B cell (primary cell): ENCODE results near the gene STX7. TPM values are rescaled to one million over a fixed set of nuclear protein-coding genes. Genes with fewer than 3 reads are reported as not detected.
A peak's percentile ranks its signal among the peaks of the same experiment; 100 is the strongest.

Experiments used
- ATAC-seq: fragments of 200-7000 bp; cut with Tn5 transposase; one replicate; pipeline ENCODE4 v1.10.0; 2021; ENCODE audit warnings: low read depth, mild to moderate bottlenecking, moderate number of reproducible peaks, moderate library complexity
- CTCF ChIA-PET: fragments of 350-600 bp; sonication (Branson Sonifier 250); formaldehyde crosslinking; loops from one replicate; lab custom pipeline; 2021; ENCODE audit warnings: antibody characterized with exemption, inconsistent platforms; lab: Charles Lee
- POLR2A ChIA-PET: fragments of 350-600 bp; sonication (Branson Sonifier 250); formaldehyde crosslinking; loops from one replicate; lab custom pipeline; 2021; ENCODE audit warnings: antibody characterized with exemption; lab: Charles Lee
- DNase-seq: peaks from one replicate; pipeline ENCODE4 v3.0.0; 2013
- H2AFZ ChIP-seq: 2 replicates; pipeline ENCODE4 v1.6.1; 2012; ENCODE audit warnings: mild to moderate bottlenecking, low read depth, low read length; ENCODE audit not compliant: insufficient read depth, poor library complexity, severe bottlenecking
- H3K27ac ChIP-seq, 2 donors: 1 replicate in 1 of 2; 2 replicates in 1 of 2; pipeline ENCODE4 v1.5.1; 2012 to 2013; ENCODE audit warnings: low read length in 2 of 2, mild to moderate bottlenecking in 2 of 2, moderate library complexity in 1 of 2
- H3K27me3 ChIP-seq, 4 experiments: fragments of 200-600 bp in 1 of 4; sonication (generic) in 1 of 4; replicated peaks in 1 of 4; 1 replicate in 2 of 4; 2 replicates in 2 of 4; pipeline versions ENCODE4 v1.6.1 to v1.7.0; 2013 to 2016; ENCODE audit warnings: low read length in 3 of 4, mild to moderate bottlenecking in 2 of 4, mixed read lengths in 1 of 4, moderate library complexity in 1 of 4; ENCODE audit not compliant: insufficient read depth in 4 of 4, control insufficient read depth in 3 of 4; ENCODE audit errors: control extremely low read depth in 1 of 4
- H3K36me3 ChIP-seq, 2 experiments: replicated peaks in 1 of 2; 1 replicate in 1 of 2; 2 replicates in 1 of 2; pipeline versions ENCODE4 v1.6.1 to v1.7.1; 2013; ENCODE audit warnings: low read length in 1 of 2; ENCODE audit not compliant: insufficient read depth in 2 of 2, control insufficient read depth in 1 of 2; ENCODE audit errors: control extremely low read depth in 1 of 2, extremely low read depth in 1 of 2
- H3K4me1 ChIP-seq, 2 donors: fragments of 200-600 bp in 1 of 2; sonication (generic) in 1 of 2; 1 replicate in 1 of 2; 2 replicates in 1 of 2; pipeline versions ENCODE4 v1.5.1 to v1.6.1; 2013 to 2017; ENCODE audit warnings: low read length in 2 of 2; ENCODE audit not compliant: control insufficient read depth in 2 of 2, insufficient read depth in 2 of 2
- H3K4me2 ChIP-seq: replicated peaks from 2 replicates; pipeline ENCODE3; 2012; ENCODE audit warnings: mild to moderate bottlenecking, low read depth, low read length; ENCODE audit not compliant: poor library complexity, severe bottlenecking
- H3K4me3 ChIP-seq, 5 experiments: fragments of 200-600 bp in 1 of 5; sonication (generic) in 1 of 5; 1 replicate in 3 of 5; 2 replicates in 2 of 5; pipeline versions ENCODE4 v1.5.1 to v1.7.0; 2011 to 2016; ENCODE audit warnings: low read length in 4 of 5, mild to moderate bottlenecking in 4 of 5, low read depth in 2 of 5, control low read depth in 1 of 5, moderate library complexity in 1 of 5; ENCODE audit not compliant: insufficient read depth in 1 of 5; ENCODE audit errors: control extremely low read depth in 1 of 5, extremely low read depth in 1 of 5
- H3K79me2 ChIP-seq: fragments of 200-600 bp; sonication (generic); one replicate; pipeline ENCODE4 v1.6.0; 2016; ENCODE audit warnings: low read length; ENCODE audit not compliant: control insufficient read depth, insufficient read depth
- H3K9ac ChIP-seq: fragments of 200-600 bp; sonication (generic); 2 replicates; pipeline ENCODE4 v1.6.1; 2017; ENCODE audit warnings: mild to moderate bottlenecking, low read length, moderate library complexity
- H3K9me3 ChIP-seq, 3 donors: one replicate each; pipeline versions ENCODE4 v1.6.1 to v1.7.1; 2013; ENCODE audit warnings: low read length in 2 of 3; ENCODE audit not compliant: control insufficient read depth in 2 of 3, insufficient read depth in 1 of 3; ENCODE audit errors: control extremely low read depth in 1 of 3
- H4K20me1 ChIP-seq: 2 replicates; pipeline ENCODE4 v1.6.0; 2012; ENCODE audit warnings: mild to moderate bottlenecking, low read length; ENCODE audit not compliant: insufficient read depth, control insufficient read depth, poor library complexity, severe bottlenecking
- H3K27ac Mint-ChIP-seq: one replicate; pipeline ENCODE4 v1.8.0; 2021; ENCODE audit warnings: mixed read lengths
- H3K27me3 Mint-ChIP-seq: one replicate; pipeline ENCODE4 v1.8.0; 2021; ENCODE audit warnings: mixed read lengths
- H3K4me1 Mint-ChIP-seq: one replicate; pipeline ENCODE4 v1.8.0; 2021; ENCODE audit warnings: mixed read lengths
- H3K4me3 Mint-ChIP-seq: one replicate; pipeline ENCODE4 v1.8.0; 2021; ENCODE audit warnings: mixed read lengths
- H3K9me3 Mint-ChIP-seq: one replicate; pipeline ENCODE4 v1.8.0; 2022; ENCODE audit warnings: mixed read lengths; ENCODE audit not compliant: insufficient read depth
- EZH2 ChIP-seq: IDR thresholded peaks from 2 replicates; pipeline ENCODE4 v1.6.1; 2012; ENCODE audit warnings: borderline replicate concordance, low read depth, mild to moderate bottlenecking, moderate library complexity, low read length; ENCODE audit not compliant: insufficient read depth, poor library complexity, severe bottlenecking
- WGBS: methylation state at CpG from one replicate; pipeline ENCODE4 v1.1.5; 2013; ENCODE audit warnings: missing lambda C conversion rate; ENCODE audit not compliant: insufficient coverage; 5-methylcytosine and 5-hydroxymethylcytosine counted together
- intact Hi-C: fragments of 100-400 bp; cut with micrococcal nuclease; formaldehyde crosslinking; loops from one replicate; pipeline ENCODE4 v1.10.0; 2022
- polyA plus RNA-seq: library from polyadenylated mRNA; depleted of rRNA; stranded (reverse); fragments of >200 nt; gene quantifications from 2 replicates; pipeline ENCODE4 v1.2.3, GENCODE V29; 2012
- total RNA-seq, 2 donors: library from RNA; stranded (reverse); fragments of 120-200 nt in 1 of 2; gene quantifications; 1 replicate in 1 of 2; 2 replicates in 1 of 2; pipeline versions ENCODE4 v1.2.3 to v1.2.4, GENCODE V29; 2013 to 2022
- TF ChIP-seq, protein P1 (sequence below): fragments of 200-600 bp; IDR thresholded peaks from one replicate; pipeline ENCODE4 v1.8.0; 2022; ENCODE audit warnings: antibody characterized with exemption, mild to moderate bottlenecking

Gene STX7
- total and polyA plus RNA-seq, 2 donors (not counting 1 experiment from before 2014, with no cell fraction given), result 70.9 to 221 TPM

GRCh38 chr6:132512342-132512637, 626 bp downstream of the STX7 start:
- Histone ChIP-seq H3K4me2 (peak overlapping the region; percentile 84), H3K79me2 (peaks cover 72% of the 10 kb centered on the region), H3K9me3 (no peaks in the 10 kb centered on the region), H3K27me3 (no peaks in the 10 kb centered on the region), H3K9ac (peak overlapping the region; percentile 73), H2AFZ (peak overlapping the region; percentile 45), H3K27ac (peak overlapping the region; percentile 19 to 90), H4K20me1 (peaks cover 34% of the 10 kb centered on the region), H3K4me3 (peak overlapping the region; percentile 59 to 86 (median 81)), H3K36me3 (peaks cover 15 to 24% of the 10 kb centered on the region in 2 experiments), H3K4me1 (peaks cover 40 to 43% of the 10 kb centered on the region in 2 donors)
- CTCF ChIA-PET, result interaction anchor here (1.3 to 8.5 kb wide), 9 partner anchors 16 to 311 kb away, joined by 4 to 81 read pairs (median 8); partner anchors contain the start of gene SLC18B1
- no peak for TF ChIP-seq EZH2
- TF ChIP-seq, protein P1, sequence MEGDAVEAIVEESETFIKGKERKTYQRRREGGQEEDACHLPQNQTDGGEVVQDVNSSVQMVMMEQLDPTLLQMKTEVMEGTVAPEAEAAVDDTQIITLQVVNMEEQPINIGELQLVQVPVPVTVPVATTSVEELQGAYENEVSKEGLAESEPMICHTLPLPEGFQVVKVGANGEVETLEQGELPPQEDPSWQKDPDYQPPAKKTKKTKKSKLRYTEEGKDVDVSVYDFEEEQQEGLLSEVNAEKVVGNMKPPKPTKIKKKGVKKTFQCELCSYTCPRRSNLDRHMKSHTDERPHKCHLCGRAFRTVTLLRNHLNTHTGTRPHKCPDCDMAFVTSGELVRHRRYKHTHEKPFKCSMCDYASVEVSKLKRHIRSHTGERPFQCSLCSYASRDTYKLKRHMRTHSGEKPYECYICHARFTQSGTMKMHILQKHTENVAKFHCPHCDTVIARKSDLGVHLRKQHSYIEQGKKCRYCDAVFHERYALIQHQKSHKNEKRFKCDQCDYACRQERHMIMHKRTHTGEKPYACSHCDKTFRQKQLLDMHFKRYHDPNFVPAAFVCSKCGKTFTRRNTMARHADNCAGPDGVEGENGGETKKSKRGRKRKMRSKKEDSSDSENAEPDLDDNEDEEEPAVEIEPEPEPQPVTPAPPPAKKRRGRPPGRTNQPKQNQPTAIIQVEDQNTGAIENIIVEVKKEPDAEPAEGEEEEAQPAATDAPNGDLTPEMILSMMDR, result no peak
- ATAC-seq, result no peak
- no peaks in the 10 kb centered on the region for H3K27me3 Mint-ChIP-seq
- 0% methylated on average over 2 of the region's 7 CpGs for WGBS
- POLR2A ChIA-PET, result interaction anchor here (1.0 to 2.7 kb wide), 12 partner anchors 12 to 301 kb away, joined by 3 to 27 read pairs (median 6); partner anchors contain the start of genes RPS12 and SLC18B1
- no peak for DNase-seq
- no peaks in the 10 kb centered on the region for H3K9me3 Mint-ChIP-seq
- peaks cover 63% of the 10 kb centered on the region for H3K4me1 Mint-ChIP-seq
- H3K4me3 Mint-ChIP-seq, result peak overlapping the region; percentile 90
- intact Hi-C loops, result loop anchor here (1.0 to 10.0 kb wide), 5 partner anchors 251 to 1447 kb away; partner anchors contain the start of genes EPB41L2, RPS12, SLC18B1 and TBPL1
- H3K27ac Mint-ChIP-seq, result peak overlapping the region; percentile 92

- H3K27me3 Mint-ChIP-seq, result no peaks in the 10 kb centered on the region
- peak overlapping the region; percentile 84 for H3K4me2 ChIP-seq
- TF ChIP-seq, protein P1, result no peak
- no peak for TF ChIP-seq EZH2
- DNase-seq (no peak), ATAC-seq (no peak)
- H3K9me3 Mint-ChIP-seq, result no peaks in the 10 kb centered on the region
- H3K79me2 ChIP-seq, result peaks cover 76% of the 10 kb centered on the region
- peak overlapping the region; percentile 92 for H3K27ac Mint-ChIP-seq
- intact Hi-C loops, result loop anchor here (1.0 to 10.0 kb wide), 5 partner anchors 251 to 1447 kb away; partner anchors contain the start of genes EPB41L2, RPS12, SLC18B1 and TBPL1
- H3K4me1 Mint-ChIP-seq, result peaks cover 66% of the 10 kb centered on the region
- peak overlapping the region; percentile 90 for H3K4me3 Mint-ChIP-seq
- no peaks in the 10 kb centered on the region for H3K9me3 ChIP-seq
- no peak overlapping the region for H2AFZ ChIP-seq
- H3K27me3 ChIP-seq, result no peaks in the 10 kb centered on the region
- H3K4me3 ChIP-seq, result peak overlapping the region; percentile 59 to 86 (median 81)
- H3K36me3 ChIP-seq, result peaks cover 18 to 29% of the 10 kb centered on the region in 2 experiments
- H4K20me1 ChIP-seq, result peaks cover 37% of the 10 kb centered on the region
- CTCF ChIA-PET, result interaction anchor here (1.4 to 8.5 kb wide), 7 partner anchors 16 to 311 kb away, joined by 4 to 81 read pairs (median 10); partner anchors contain the start of gene SLC18B1
- POLR2A ChIA-PET, result interaction anchor here (1.0 to 2.7 kb wide), 7 partner anchors 12 to 302 kb away, joined by 3 to 27 read pairs (median 7); partner anchors contain the start of gene RPS12
- peak overlapping the region; percentile 73 for H3K9ac ChIP-seq
- H3K4me1 ChIP-seq, result peaks cover 41 to 47% of the 10 kb centered on the region in 2 donors
- H3K27ac ChIP-seq, result peak overlapping the region; percentile 19 to 90
- 0% methylated on average over 2 of the region's 2 CpGs for WGBS
Observed at GRCh38 chr6:132511831-132512220, 1.1 kb downstream of the STX7 start.
